Endothelial cell of umbilical vein (primary cell): ENCODE measurements around the gene KIAA1755. TPM values are rescaled to one million over a fixed set of nuclear protein-coding genes. Genes with fewer than 3 reads are reported as not detected.

Experiments
- BruUV-seq: library from RNA; stranded (reverse); fragments of 400-500 nt; replicated peaks from 2 replicates; lab custom pipeline; 2021; lab: Mats Ljungman, UMichigan
- CTCF ChIA-PET: fragments of 300-600, 350-600 bp; sonication (Branson Sonifier 250); formaldehyde crosslinking; loops from one replicate; lab custom pipeline; 2021; ENCODE audit warnings: antibody characterized with exemption, inconsistent platforms; lab: Charles Lee
- POLR2A ChIA-PET: fragments of 300-600, 350-600 bp; sonication (Branson Sonifier 250); formaldehyde crosslinking; loops from one replicate; lab custom pipeline; 2021; ENCODE audit warnings: antibody characterized with exemption, inconsistent platforms; lab: Charles Lee
- DNase-seq: peaks from one replicate; pipeline ENCODE4 v3.0.0-alpha.2; 2011; ENCODE audit warnings: low read depth, low spot score
- FAIRE-seq: peaks from 2 replicates; lab custom pipeline; 2011; peaks lifted over from hg19 to GRCh38; lab: Jason Lieb, UNC
- H2AFZ ChIP-seq: 2 replicates; pipeline ENCODE4 v1.6.0; 2012; ENCODE audit warnings: low read depth, low read length, control low read depth, inconsistent platforms
- H3K27ac ChIP-seq: 2 replicates; pipeline ENCODE4 v1.5.1; 2011; ENCODE audit warnings: low read depth, mild to moderate bottlenecking, control low read depth, low read length, moderate library complexity; ENCODE audit not compliant: insufficient read depth
- H3K27me3 ChIP-seq, 2 experiments: 2 replicates each; pipeline versions ENCODE4 v1.6.0 to v1.6.1; 2011; ENCODE audit warnings: low read length in 2 of 2, mixed read lengths in 1 of 2; ENCODE audit not compliant: control insufficient read depth in 2 of 2, insufficient read depth in 2 of 2
- H3K36me3 ChIP-seq, 2 experiments: 2 replicates in 1 of 2; 3 replicates in 1 of 2; pipeline ENCODE4 v1.5.1; 2011; ENCODE audit warnings: low read length in 2 of 2, mild to moderate bottlenecking in 1 of 2, moderate library complexity in 1 of 2; ENCODE audit not compliant: control insufficient read depth in 2 of 2, insufficient read depth in 2 of 2; ENCODE audit errors: extremely low read depth in 1 of 2
- H3K4me1 ChIP-seq: 3 replicates; pipeline ENCODE4 v1.5.1; 2011; ENCODE audit warnings: mild to moderate bottlenecking, low read length; ENCODE audit not compliant: control insufficient read depth, insufficient read depth; ENCODE audit errors: extremely low read depth
- H3K4me2 ChIP-seq: 2 replicates; pipeline ENCODE4 v1.6.1; 2011; ENCODE audit warnings: low read length, control low read depth, mixed read lengths; ENCODE audit not compliant: insufficient read depth
- H3K4me3 ChIP-seq, 3 experiments: fragments of 200-600 bp in 1 of 3; sonication (generic), shearing (Covaris generic) in 1 of 3; replicated peaks in 1 of 3; 2 replicates each; pipeline ENCODE4 v1.5.1; 2011 to 2016; ENCODE audit warnings: control low read depth in 3 of 3, low read length in 3 of 3, mild to moderate bottlenecking in 2 of 3, inconsistent platforms in 1 of 3, low read depth in 1 of 3, moderate library complexity in 1 of 3; ENCODE audit not compliant: insufficient read depth in 1 of 3
- H3K79me2 ChIP-seq: 2 replicates; pipeline ENCODE4 v1.6.0; 2012; ENCODE audit warnings: low read length, inconsistent platforms; ENCODE audit not compliant: control insufficient read depth, insufficient read depth
- H3K9ac ChIP-seq: replicated peaks from 2 replicates; pipeline ENCODE3; 2011; ENCODE audit warnings: low read length, control low read depth; ENCODE audit not compliant: insufficient read depth; ENCODE audit errors: extremely low read depth
- H3K9me1 ChIP-seq: replicated peaks from 3 replicates; pipeline ENCODE4 v1.6.0; 2011; ENCODE audit warnings: mild to moderate bottlenecking, low read length; ENCODE audit not compliant: control insufficient read depth, insufficient read depth; ENCODE audit errors: extremely low read depth
- H3K9me3 ChIP-seq: replicated peaks from 2 replicates; pipeline ENCODE4 v1.5.1; 2012; ENCODE audit warnings: low read length, inconsistent platforms; ENCODE audit not compliant: control insufficient read depth, insufficient read depth
- H4K20me1 ChIP-seq: replicated peaks from 2 replicates; pipeline ENCODE3; 2011; ENCODE audit warnings: mild to moderate bottlenecking, low read length; ENCODE audit not compliant: control insufficient read depth, insufficient read depth; ENCODE audit errors: extremely low read depth
- EZH2 ChIP-seq: IDR thresholded peaks from 2 replicates; pipeline ENCODE4 v1.6.1; 2012; ENCODE audit warnings: borderline replicate concordance, low read depth, mild to moderate bottlenecking, moderate library complexity, low read length, inconsistent platforms; ENCODE audit not compliant: severe bottlenecking
- JUN ChIP-seq: IDR thresholded peaks from 2 replicates; pipeline ENCODE4 v1.6.1; 2011; ENCODE audit warnings: borderline replicate concordance, low read depth; ENCODE audit not compliant: insufficient read length, insufficient read depth
- MYC ChIP-seq: IDR thresholded peaks from one replicate; pipeline ENCODE4 v1.6.1; 2011; ENCODE audit warnings: mild to moderate bottlenecking, low read depth, low read length
- dilution Hi-C: fragments of 300-500 bp; cut with MboI; formaldehyde crosslinking; loops from one replicate; pipeline ENCODE4 v1.15.0; 2019; ENCODE audit warnings: low sequenced_read_pairs; ENCODE audit not compliant: extremely low pct_ligation_motif_present
- intact Hi-C: fragments of 100-400 bp; cut with micrococcal nuclease; formaldehyde crosslinking; loops from one replicate; pipeline ENCODE4 v1.10.0; 2022
- polyA plus RNA-seq, 4 experiments: library from polyadenylated mRNA; depleted of rRNA in 3 of 4; stranded (reverse) in 3 of 4; unstranded in 1 of 4; fragments of >200 nt; gene quantifications; 2 replicates each; pipeline versions ENCODE4 v1.2.1 to v1.2.3, GENCODE V29; 2011 to 2012; ENCODE audit warnings: missing spikeins in 1 of 4
- total RNA-seq: library from RNA; stranded (reverse); gene quantifications from 2 replicates; pipeline ENCODE4 v1.2.3, GENCODE V29; 2021

The KIAA1755 gene
- total and polyA plus RNA-seq, 2 donors (not counting 3 experiments of a cell fraction or from before 2014, with no cell fraction given): 0.36 to 0.51 TPM

DNA sequence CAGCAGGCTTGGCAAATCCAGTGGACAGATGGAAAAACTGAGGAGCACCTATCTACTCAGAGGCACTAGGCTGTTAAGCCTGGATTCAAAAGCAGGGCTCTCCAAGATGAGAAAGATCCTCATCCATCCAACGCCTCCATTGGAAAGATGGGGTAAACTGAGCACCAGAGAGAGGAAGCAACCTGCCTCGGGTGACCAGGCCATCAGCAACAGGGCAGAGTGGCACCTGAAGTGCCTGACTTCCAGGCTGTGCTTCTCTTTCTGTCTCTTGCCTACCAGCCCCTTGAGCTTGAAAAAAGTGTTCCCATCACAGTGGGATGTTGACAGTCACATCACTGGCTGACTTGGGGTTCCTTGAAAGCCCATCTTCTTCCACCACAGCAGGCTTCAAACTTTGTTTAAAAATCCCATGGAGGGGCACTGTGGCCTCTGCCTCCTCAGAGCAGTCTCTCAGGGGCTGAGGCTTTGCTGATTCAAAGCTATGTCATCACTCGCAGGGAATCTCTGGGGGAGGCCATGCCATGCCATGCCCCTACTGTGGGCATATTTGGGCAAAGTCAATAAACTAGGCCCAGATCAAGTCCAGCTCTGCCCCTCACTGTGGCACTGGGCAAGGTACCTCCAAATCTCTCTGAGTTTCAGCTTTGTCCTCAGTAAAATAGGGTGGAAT lies 50.7 kb downstream of the KIAA1755 start:
- no peaks in the 10 kb centered on the region for H3K36me3 ChIP-seq
- no peaks in the 10 kb centered on the region for H3K79me2 ChIP-seq
- no peaks in the 10 kb centered on the region for H3K27me3 ChIP-seq
- H3K4me1 ChIP-seq: no peaks in the 10 kb centered on the region
- H3K9me1 ChIP-seq: no peaks in the 10 kb centered on the region
- intact Hi-C loops: no loop called here
- ChIA-PET CTCF (interaction anchor here (1.9 kb wide), 1 partner anchor 11 kb away, joined by 7 read pairs; no protein-coding TSS in a partner anchor), POLR2A (no interaction called here)
- H3K4me2 ChIP-seq: no peak overlapping the region
- TF ChIP-seq MYC: no peak
- no peak overlapping the region for H3K4me3 ChIP-seq
- no peaks in the 10 kb centered on the region for H3K9me3 ChIP-seq
- no peaks in the 10 kb centered on the region for H4K20me1 ChIP-seq
- H3K27ac ChIP-seq: no peak overlapping the region
- no TSS peak for BruUV-seq
- no peak overlapping the region for H3K9ac ChIP-seq
- FAIRE-seq (no peak), DNase-seq (no peak)
- H2AFZ ChIP-seq: no peak overlapping the region
- dilution Hi-C loops: no loop called here

GRCh38 chr20:38209054-38209675 lies 51.4 kb downstream of the KIAA1755 start:
- no peak overlapping the region for H3K4me2 ChIP-seq
- H3K27me3 ChIP-seq: no peaks in the 10 kb centered on the region
- intact Hi-C loops: no loop called here
- no peaks in the 10 kb centered on the region for H3K79me2 ChIP-seq
- TF ChIP-seq EZH2 (no peak), MYC (no peak), JUN (no peak)
- FAIRE-seq: no peak
- BruUV-seq: no TSS peak
- dilution Hi-C loops: no loop called here
- H3K9me1 ChIP-seq: no peaks in the 10 kb centered on the region
- H3K9me3 ChIP-seq: no peaks in the 10 kb centered on the region
- DNase-seq: no peak
- no peaks in the 10 kb centered on the region for H4K20me1 ChIP-seq
- POLR2A ChIA-PET: no interaction called here
- no peak overlapping the region for H3K9ac ChIP-seq
- no peak overlapping the region for H3K4me3 ChIP-seq
- H3K36me3 ChIP-seq: no peaks in the 10 kb centered on the region
- no peak overlapping the region for H2AFZ ChIP-seq
- CTCF ChIA-PET: interaction anchor here (1.1 kb wide), 1 partner anchor 9 kb away, joined by 3 read pairs; no protein-coding TSS in a partner anchor
- H3K27ac ChIP-seq: no peak overlapping the region
- H3K4me1 ChIP-seq: no peaks in the 10 kb centered on the region
